Measurements from ENCODE around the gene MSI1.
A peak's percentile ranks its signal among the peaks of the same experiment; 100 is the strongest.

Gene MSI1

GRCh38 chr12:120376009-120376408, 7.0 kb upstream of the MSI1 start:
- TF ChIP-seq CREB1 (IDR thresholded peaks at IDR 0.05; ENCODE audit: low read depth) (no peak), ZBTB7A (IDR thresholded peaks at IDR 0.05; ENCODE audit: low read depth) (no peak), TCF12 (IDR thresholded peaks at IDR 0.05; ENCODE audit: low read depth) (no peak), REST (IDR thresholded peaks at IDR 0.05; ENCODE audit: low read depth) (no peak), RAD21 (IDR thresholded peaks at IDR 0.05; ENCODE audit: low read depth) (no peak), TAF1 (IDR thresholded peaks at IDR 0.05; ENCODE audit: low read depth) (no peak), USF1 (IDR thresholded peaks at IDR 0.05) (no peak), YY1 (IDR thresholded peaks at IDR 0.05; ENCODE audit: low read depth) (no peak), TEAD4 (IDR thresholded peaks at IDR 0.05) (no peak)

- TF ChIP-seq NFIC (IDR thresholded peaks at IDR 0.05), result no peak
These were observed 4.7 kb upstream of the MSI1 start for GRCh38 chr12:120373683-120374082.

- no peak for TF ChIP-seq FOXM1 (IDR thresholded peaks at IDR 0.05; ENCODE audit: borderline replicate concordance, low read depth)
- TF ChIP-seq ZBTB7A (IDR thresholded peaks at IDR 0.05; ENCODE audit: low read depth), result no peak
- no peak for TF ChIP-seq TAF1 (IDR thresholded peaks at IDR 0.05; ENCODE audit: low read depth)
These were observed 1.6 kb upstream of the MSI1 start for GRCh38 chr12:120370343-120371243.

- TF ChIP-seq USF1 (IDR thresholded peaks at IDR 0.05) (no peak), FOXM1 (IDR thresholded peaks at IDR 0.05; ENCODE audit: borderline replicate concordance, low read depth) (no peak)
These were observed 809 bp upstream of the MSI1 start for GRCh38 chr12:120369603-120370342.

GRCh38 chr12:120367924-120368788, 808 bp downstream of the MSI1 start:
- TF ChIP-seq TAF1 (IDR thresholded peaks at IDR 0.05; ENCODE audit: low read depth), result no peak
- peak; percentile 62; the same call in 1 of the 2 replicates for TF ChIP-seq ZBTB7A (IDR thresholded peaks at IDR 0.05; ENCODE audit: low read depth)
- no peak for TF ChIP-seq EGR1 (IDR thresholded peaks at IDR 0.05)

GRCh38 chr12:120367233-120367923, 1.6 kb downstream of the MSI1 start:
- TF ChIP-seq RAD21 (IDR thresholded peaks at IDR 0.05; ENCODE audit: low read depth) (0 out of 2 replicates have a peak, but pooled peaks have one; percentile 8), FOXM1 (IDR thresholded peaks at IDR 0.05; ENCODE audit: borderline replicate concordance, low read depth) (no peak)

GRCh38 chr12:120366845-120367232, 2.1 kb downstream of the MSI1 start:
- TF ChIP-seq TCF12 (IDR thresholded peaks at IDR 0.05; ENCODE audit: low read depth), result no peak
- no peak; the same call in 1 of the 2 replicates for TF ChIP-seq ZBTB7A (IDR thresholded peaks at IDR 0.05; ENCODE audit: low read depth)
- TF ChIP-seq FOXM1 (IDR thresholded peaks at IDR 0.05; ENCODE audit: borderline replicate concordance, low read depth), result no peak
- TF ChIP-seq EGR1 (IDR thresholded peaks at IDR 0.05), result no peak
- no peak for TF ChIP-seq RAD21 (IDR thresholded peaks at IDR 0.05; ENCODE audit: low read depth)
- no peak for TF ChIP-seq NFIC (IDR thresholded peaks at IDR 0.05)
- no peak for TF ChIP-seq REST (IDR thresholded peaks at IDR 0.05; ENCODE audit: low read depth)
- TF ChIP-seq MAX (IDR thresholded peaks at IDR 0.05), result no peak
- no peak for TF ChIP-seq EP300 (IDR thresholded peaks at IDR 0.05; ENCODE audit: borderline replicate concordance)
- no peak for TF ChIP-seq TEAD4 (IDR thresholded peaks at IDR 0.05)
- no peak for TF ChIP-seq USF1 (IDR thresholded peaks at IDR 0.05)
- TF ChIP-seq YY1 (IDR thresholded peaks at IDR 0.05; ENCODE audit: low read depth), result no peak
- TF ChIP-seq CEBPB (IDR thresholded peaks at IDR 0.05), result no peak

Data from Ishikawa (cell line).